T-cell (primary cell): ENCODE data around the gene ACTL6B. TPM values are rescaled to one million over a fixed set of nuclear protein-coding genes. Genes with fewer than 3 reads are reported as not detected.

Experiments used
- ATAC-seq, 4 experiments: fragments of 200-7000 bp in 3 of 4; fragments of 150-1000 bp in 1 of 4; cut with Tn5 transposase; replicated peaks in 1 of 4; 1 replicate in 3 of 4; 2 replicates in 1 of 4; pipeline ENCODE4 v1.10.0; 2021; ENCODE audit warnings: moderate library complexity in 3 of 4, mild to moderate bottlenecking in 2 of 4, moderate number of reproducible peaks in 1 of 4
- CTCF ChIA-PET, 2 donors: fragments of 300-600 bp; sonication (Branson Sonifier 250); formaldehyde crosslinking; loops; one replicate each; lab custom pipeline; 2022; ENCODE audit warnings: antibody characterized with exemption in 2 of 2; lab: Charles Lee
- POLR2A ChIA-PET, 2 donors: fragments of 300-600 bp; sonication (Branson Sonifier 250); formaldehyde crosslinking; loops; one replicate each; lab custom pipeline; 2022; ENCODE audit warnings: antibody characterized with exemption in 2 of 2; lab: Charles Lee
- DNase-seq, 35 experiments: peaks; one replicate each; pipeline versions ENCODE4 v3.0.0 to v3.0.0-alpha.2; 2013 to 2023
- H3K27ac ChIP-seq: one replicate; pipeline ENCODE4 v1.5.1; 2013; ENCODE audit warnings: low read length
- H3K27me3 ChIP-seq, 2 experiments: replicated peaks in 1 of 2; 1 replicate in 1 of 2; 2 replicates in 1 of 2; pipeline versions ENCODE4 v1.6.1 to v1.7.0; 2013; ENCODE audit warnings: low read length in 1 of 2, mixed read lengths in 1 of 2; ENCODE audit not compliant: control insufficient read depth in 2 of 2, insufficient read depth in 2 of 2; ENCODE audit errors: extremely low read depth in 1 of 2
- H3K36me3 ChIP-seq, 2 donors: 1 replicate in 1 of 2; 2 replicates in 1 of 2; pipeline versions ENCODE4 v1.6.1 to v1.7.0; 2013; ENCODE audit warnings: low read length in 1 of 2; ENCODE audit not compliant: control insufficient read depth in 2 of 2, insufficient read depth in 1 of 2; ENCODE audit errors: extremely low read depth in 1 of 2
- H3K4me1 ChIP-seq, 2 experiments: 1 replicate in 1 of 2; 2 replicates in 1 of 2; pipeline versions ENCODE4 v1.6.1 to v1.7.0; 2013; ENCODE audit warnings: low read length in 2 of 2, mixed read lengths in 1 of 2; ENCODE audit not compliant: insufficient read depth in 2 of 2, control insufficient read depth in 1 of 2; ENCODE audit errors: extremely low read depth in 1 of 2
- H3K4me3 ChIP-seq, 2 donors: 1 replicate in 1 of 2; 2 replicates in 1 of 2; pipeline versions ENCODE4 v1.5.1 to v1.7.0; 2013; ENCODE audit warnings: mild to moderate bottlenecking in 2 of 2, low read length in 1 of 2, moderate library complexity in 1 of 2; ENCODE audit not compliant: control insufficient read depth in 1 of 2; ENCODE audit errors: extremely low read depth in 1 of 2
- H3K9me3 ChIP-seq: 2 replicates; pipeline ENCODE4 v1.7.0; 2013
- H3K27ac Mint-ChIP-seq, 2 donors: one replicate each; pipeline ENCODE4 v1.8.0; 2020 to 2021; ENCODE audit warnings: mild to moderate bottlenecking in 2 of 2, mixed read lengths in 2 of 2
- H3K27me3 Mint-ChIP-seq, 2 donors: one replicate each; pipeline ENCODE4 v1.8.0; 2021 to 2022; ENCODE audit warnings: mixed read lengths in 2 of 2
- H3K36me3 Mint-ChIP-seq: one replicate; pipeline ENCODE4 v1.8.0; 2021; ENCODE audit warnings: mixed read lengths
- H3K4me1 Mint-ChIP-seq, 3 donors: one replicate each; pipeline ENCODE4 v1.8.0; 2020 to 2022; ENCODE audit warnings: mixed read lengths in 3 of 3, mild to moderate bottlenecking in 1 of 3
- H3K4me3 Mint-ChIP-seq, 3 donors: one replicate each; pipeline ENCODE4 v1.8.0; 2020 to 2022; ENCODE audit warnings: mild to moderate bottlenecking in 3 of 3, mixed read lengths in 3 of 3, moderate library complexity in 3 of 3
- H3K9me3 Mint-ChIP-seq, 3 donors: one replicate each; pipeline ENCODE4 v1.8.0; 2020 to 2022; ENCODE audit warnings: mixed read lengths in 3 of 3
- WGBS: methylation state at CpG from one replicate; pipeline ENCODE4 v1.1.5; 2013; ENCODE audit warnings: missing lambda C conversion rate; ENCODE audit not compliant: insufficient coverage; 5-methylcytosine and 5-hydroxymethylcytosine counted together
- total RNA-seq, 35 experiments: library from RNA in 6 of 35; stranded (reverse) in 6 of 35; fragments of 120-200 nt in 1 of 35; gene quantifications; one replicate each; pipeline versions ENCODE4 v1.2.1 to v1.2.4 and lab custom pipeline; 2013 to 2026

Gene ACTL6B
- total RNA-seq, 5 donors from 2014 or later (not counting 1 experiment from before 2014, with no cell fraction given), result not detected

GRCh38 chr7:100677308-100678267 lies 21.3 kb upstream of the ACTL6B start:
- ATAC-seq (no peak), DNase-seq (no peak)
- H3K4me1 Mint-ChIP-seq, result peaks cover 38 to 50% (median 47%) of the 10 kb centered on the region in 3 donors
- H3K27me3 Mint-ChIP-seq, result no peaks in the 10 kb centered on the region
- H3K27ac Mint-ChIP-seq, result peak overlapping the region; percentile 90
- H3K4me3 Mint-ChIP-seq, result peak overlapping the region; percentile 9 to 61 (median 47)
- Histone ChIP-seq H3K9me3 (no peaks in the 10 kb centered on the region), H3K27me3 (no peaks in the 10 kb centered on the region), H3K27ac (no peak overlapping the region), H3K4me3 (no peak overlapping the region), H3K36me3 (peaks cover 19 to 51% of the 10 kb centered on the region in 2 donors), H3K4me1 (peaks cover 11 to 72% of the 10 kb centered on the region in 2 experiments)
- H3K36me3 Mint-ChIP-seq, result peaks cover 15% of the 10 kb centered on the region
- 92% methylated on average over 24 of the region's 36 CpGs for WGBS
- no peaks in the 10 kb centered on the region for H3K9me3 Mint-ChIP-seq
- ChIA-PET CTCF (no interaction called here), POLR2A (interaction anchor here (0.6 to 0.7 kb wide), 2 partner anchors 238 to 1740 kb away, joined by 3 read pairs; no protein-coding TSS in a partner anchor)

GRCh38 chr7:100676501-100677306 lies 20.5 kb upstream of the ACTL6B start:
- Histone ChIP-seq H3K27me3 (no peaks in the 10 kb centered on the region), H3K27ac (peak overlapping the region; percentile 76), H3K4me1 (peaks cover 9 to 67% of the 10 kb centered on the region in 2 experiments), H3K4me3 (peak overlapping the region in 1 of 2 donors; percentile 85), H3K9me3 (no peaks in the 10 kb centered on the region), H3K36me3 (peaks cover 18 to 43% of the 10 kb centered on the region in 2 donors)
- WGBS, result 85% methylated on average over 18 of the region's 23 CpGs
- no peak for DNase-seq
- H3K9me3 Mint-ChIP-seq, result no peaks in the 10 kb centered on the region
- H3K4me1 Mint-ChIP-seq, result peaks cover 35 to 48% (median 44%) of the 10 kb centered on the region in 3 donors
- H3K27ac Mint-ChIP-seq, result peak overlapping the region; percentile 90
- peak overlapping the region; percentile 75 to 96 (median 79) for H3K4me3 Mint-ChIP-seq
- ATAC-seq, result no peak
- POLR2A ChIA-PET, result interaction anchor here in 1 of 2 donors (0.6 kb wide), 1 partner anchor 237 kb away, joined by 3 read pairs; no protein-coding TSS in a partner anchor
- CTCF ChIA-PET, result interaction anchor here in 1 of 2 donors (0.6 kb wide), 1 partner anchor 1177 kb away, joined by 7 read pairs; no protein-coding TSS in a partner anchor
- H3K27me3 Mint-ChIP-seq, result no peaks in the 10 kb centered on the region
- peaks cover 15% of the 10 kb centered on the region for H3K36me3 Mint-ChIP-seq

GRCh38 chr7:100675581-100676350 lies 19.5 kb upstream of the ACTL6B start:
- H3K36me3 ChIP-seq, result peaks cover 14 to 39% of the 10 kb centered on the region in 2 donors
- H3K4me3 Mint-ChIP-seq, result peak overlapping the region; percentile 89 to 96 (median 92)
- H3K9me3 ChIP-seq, result no peaks in the 10 kb centered on the region
- H3K4me1 Mint-ChIP-seq, result peaks cover 27 to 42% (median 36%) of the 10 kb centered on the region in 3 donors
- peak overlapping the region; percentile 80 to 85 for H3K4me3 ChIP-seq
- CTCF ChIA-PET, result interaction anchor here (0.6 to 0.8 kb wide), 3 partner anchors 30 to 1178 kb away, joined by 3 to 7 read pairs (median 3); no protein-coding TSS in a partner anchor
- H3K27me3 Mint-ChIP-seq, result no peaks in the 10 kb centered on the region
- no peaks in the 10 kb centered on the region for H3K27me3 ChIP-seq
- H3K27ac ChIP-seq, result peak overlapping the region; percentile 76
- no peaks in the 10 kb centered on the region for H3K9me3 Mint-ChIP-seq
- POLR2A ChIA-PET, result no interaction called here
- H3K27ac Mint-ChIP-seq, result peak overlapping the region; percentile 92 to 94
- H3K4me1 ChIP-seq, result peaks cover 4 to 58% of the 10 kb centered on the region in 2 experiments
- peaks cover 15% of the 10 kb centered on the region for H3K36me3 Mint-ChIP-seq
- DNase-seq (peak; percentile 77 to 96 (median 90)), ATAC-seq (peak; percentile 55 to 66 (median 58))
- WGBS, result 2% methylated on average over 28 of the region's 59 CpGs

- H3K27ac Mint-ChIP-seq, result peak overlapping the region in 1 of 2 donors; percentile 92
- no peaks in the 10 kb centered on the region for H3K9me3 Mint-ChIP-seq
- no peaks in the 10 kb centered on the region for H3K27me3 ChIP-seq
- H3K36me3 Mint-ChIP-seq, result peaks cover 15% of the 10 kb centered on the region
- peak in 15 of 35 experiments; percentile 22 to 51 (median 34) for DNase-seq
- peaks cover 20 to 35% (median 29%) of the 10 kb centered on the region in 3 donors for H3K4me1 Mint-ChIP-seq
- CTCF ChIA-PET, result interaction anchor here in 1 of 2 donors (0.6 kb wide), 1 partner anchor 427 kb away, joined by 5 read pairs; no protein-coding TSS in a partner anchor
- peak overlapping the region; percentile 95 to 96 (median 96) for H3K4me3 Mint-ChIP-seq
- H3K36me3 ChIP-seq, result peaks cover 14 to 39% of the 10 kb centered on the region in 2 donors
- peak in 3 of 4 experiments; percentile 2 to 4 (median 2) for ATAC-seq
- H3K4me3 ChIP-seq, result peak overlapping the region; percentile 80 to 85
- POLR2A ChIA-PET, result no interaction called here
- no peaks in the 10 kb centered on the region for H3K27me3 Mint-ChIP-seq
- peaks cover 4 to 52% of the 10 kb centered on the region in 2 experiments for H3K4me1 ChIP-seq
- H3K9me3 ChIP-seq, result no peaks in the 10 kb centered on the region
- peak overlapping the region; percentile 83 for H3K27ac ChIP-seq
- 0% methylated on average over 35 of the region's 46 CpGs for WGBS
Measured at GRCh38 chr7:100675105-100675451, 18.8 kb upstream of the ACTL6B start.

GRCh38 chr7:100674411-100675104 lies 18.3 kb upstream of the ACTL6B start:
- H3K4me3 ChIP-seq, result peak overlapping the region; percentile 80 to 85
- 0% methylated on average over 28 of the region's 43 CpGs for WGBS
- POLR2A ChIA-PET, result no interaction called here
- peaks cover 2 to 46% of the 10 kb centered on the region in 2 experiments for H3K4me1 ChIP-seq
- CTCF ChIA-PET, result interaction anchor here in 1 of 2 donors (0.6 kb wide), 1 partner anchor 427 kb away, joined by 5 read pairs; no protein-coding TSS in a partner anchor
- H3K9me3 ChIP-seq, result no peaks in the 10 kb centered on the region
- DNase-seq, result peak in 17 of 35 experiments; percentile 15 to 53 (median 34)
- no peak for ATAC-seq
- Mint-ChIP-seq H3K4me1 (peaks cover 16 to 30% (median 24%) of the 10 kb centered on the region in 3 donors), H3K9me3 (no peaks in the 10 kb centered on the region), H3K27ac (peak overlapping the region; percentile 94 to 98), H3K27me3 (peaks cover 0 to 2% of the 10 kb centered on the region in 2 donors), H3K4me3 (peak overlapping the region; percentile 95 to 96 (median 96)), H3K36me3 (peaks cover 15% of the 10 kb centered on the region)
- peak overlapping the region; percentile 83 for H3K27ac ChIP-seq
- H3K36me3 ChIP-seq, result peaks cover 14 to 33% of the 10 kb centered on the region in 2 donors
- no peaks in the 10 kb centered on the region for H3K27me3 ChIP-seq
